K562 (cell line): Measurements from ENCODE around the gene C17orf50. TPM values are rescaled to one million over a fixed set of nuclear protein-coding genes. Genes with fewer than 3 reads are reported as not detected.

Source experiments
- CBX8 ChIP-seq: fragments of 200-600 bp; sonication (generic); IDR thresholded peaks from 2 replicates; pipeline ENCODE4 v1.6.1; 2012; ENCODE audit warnings: borderline replicate concordance, mixed run types, low read depth, mild to moderate bottlenecking, moderate library complexity, mixed read lengths, low read length, control low read depth, inconsistent platforms; ENCODE audit not compliant: poor library complexity, severe bottlenecking; ENCODE audit errors: extremely low read depth
- GABPB1 ChIP-seq: sonication (generic); formaldehyde crosslinking; IDR thresholded peaks from 2 replicates; pipeline ENCODE4 v1.8.0; 2022; ENCODE audit warnings: mild to moderate bottlenecking, missing genetic modification reagents
- IFI16 ChIP-seq: fragments of 250-450 bp; sonication (Bioruptor Pico); IDR thresholded peaks from 2 replicates; pipeline ENCODE4 v2.1.2; 2022; ENCODE audit warnings: mild to moderate bottlenecking, inconsistent platforms
- LEF1 ChIP-seq: fragments of 450-650 bp; IDR thresholded peaks from 2 replicates; pipeline ENCODE4 v1.6.1; 2016; ENCODE audit warnings: mild to moderate bottlenecking
- MAFF ChIP-seq: IDR thresholded peaks from 2 replicates; pipeline ENCODE4 v1.6.1; 2012; ENCODE audit warnings: low read length, improper control_type of control experiment
- RBM25 ChIP-seq: fragments of 200-400 bp; formaldehyde crosslinking; IDR thresholded peaks from 2 replicates; pipeline ENCODE4 v1.6.1; 2018; ENCODE audit warnings: low read length, low read depth, moderate library complexity; ENCODE audit not compliant: severe bottlenecking
- ZFX ChIP-seq: sonication (generic); formaldehyde crosslinking; IDR thresholded peaks from 2 replicates; pipeline ENCODE4 v1.8.0; 2022; ENCODE audit warnings: mild to moderate bottlenecking, missing genetic modification reagents, moderate library complexity
- ZNF347 ChIP-seq: fragments of 450-650 bp; formaldehyde crosslinking; IDR thresholded peaks from 2 replicates; pipeline ENCODE4 v1.4.0; 2020; ENCODE audit warnings: low read depth, mild to moderate bottlenecking, moderate library complexity
- polyA plus RNA-seq, 8 experiments: library from polyadenylated mRNA; depleted of rRNA in 4 of 8; stranded (reverse) in 5 of 8; unstranded in 3 of 8; fragments of >200 nt; fragmentation: Nextera tagmentation in 2 of 8; fragmentation: Illumina TruSeq in 1 of 8; extraction: Ambion mirVana in 2 of 8; extraction: Trizol in 1 of 8; gene quantifications; 2 replicates each; pipeline versions ENCODE4 v1.2.1 to v1.2.3, GENCODE V29; 2011 to 2014; ENCODE audit warnings: inconsistent platforms in 1 of 8, missing spikeins in 1 of 8
- total RNA-seq, 7 experiments: library from RNA; depleted of rRNA in 6 of 7; stranded (reverse); fragments of >200 nt in 6 of 7; fragmentation: Illumina TruSeq in 2 of 7; extraction: Trizol in 2 of 7; gene quantifications; 2 replicates each; pipeline versions ENCODE4 v1.2.1 to v1.2.3, GENCODE V29; 2011 to 2021; ENCODE audit warnings: low replicate concordance in 1 of 7
- TF ChIP-seq, protein P1 (sequence below): IDR thresholded peaks from 2 replicates; pipeline ENCODE4 v1.6.1; 2011; ENCODE audit warnings: borderline replicate concordance, low read depth, mild to moderate bottlenecking, moderate library complexity, low read length; ENCODE audit not compliant: insufficient read depth, poor library complexity, severe bottlenecking

The C17orf50 gene
- total and polyA plus RNA-seq, 9 of the 15 experiments (the other 6 are each of a cell fraction or from before 2014, with no cell fraction given) = not detected

DNA sequence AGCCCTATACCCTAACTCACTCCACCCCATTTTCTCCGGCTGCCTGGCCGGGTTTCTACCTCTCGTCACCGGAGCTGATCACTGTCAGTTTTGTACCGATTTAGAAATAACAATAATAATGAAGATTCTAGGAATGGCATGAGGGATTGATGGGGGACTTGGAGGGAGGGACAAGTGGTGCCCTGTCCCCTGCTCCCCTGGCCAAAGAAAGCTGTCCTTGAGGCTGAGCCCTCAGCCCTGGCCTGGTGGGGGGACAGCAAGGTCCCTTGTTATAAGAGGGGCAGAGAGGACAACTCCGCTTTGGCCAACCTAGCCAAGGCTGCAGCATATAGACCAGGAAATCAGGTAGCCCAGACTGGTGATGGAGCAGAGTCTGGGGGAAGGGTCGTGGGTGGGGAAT lies 18.2 kb upstream of the C17orf50 start (continued):
- TF ChIP-seq CBX8 (no peak), LEF1 (no peak), GABPB1 (CRISPR knock-in tag) (no peak), RBM25 (no peak), MAFF (no peak), ZNF347 (CRISPR knock-in tag) (no peak), IFI16 (no peak), ZFX (CRISPR knock-in tag) (no peak)
- TF ChIP-seq, protein P1, sequence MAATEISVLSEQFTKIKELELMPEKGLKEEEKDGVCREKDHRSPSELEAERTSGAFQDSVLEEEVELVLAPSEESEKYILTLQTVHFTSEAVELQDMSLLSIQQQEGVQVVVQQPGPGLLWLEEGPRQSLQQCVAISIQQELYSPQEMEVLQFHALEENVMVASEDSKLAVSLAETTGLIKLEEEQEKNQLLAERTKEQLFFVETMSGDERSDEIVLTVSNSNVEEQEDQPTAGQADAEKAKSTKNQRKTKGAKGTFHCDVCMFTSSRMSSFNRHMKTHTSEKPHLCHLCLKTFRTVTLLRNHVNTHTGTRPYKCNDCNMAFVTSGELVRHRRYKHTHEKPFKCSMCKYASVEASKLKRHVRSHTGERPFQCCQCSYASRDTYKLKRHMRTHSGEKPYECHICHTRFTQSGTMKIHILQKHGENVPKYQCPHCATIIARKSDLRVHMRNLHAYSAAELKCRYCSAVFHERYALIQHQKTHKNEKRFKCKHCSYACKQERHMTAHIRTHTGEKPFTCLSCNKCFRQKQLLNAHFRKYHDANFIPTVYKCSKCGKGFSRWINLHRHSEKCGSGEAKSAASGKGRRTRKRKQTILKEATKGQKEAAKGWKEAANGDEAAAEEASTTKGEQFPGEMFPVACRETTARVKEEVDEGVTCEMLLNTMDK = no peak
